HG02870 (cell line): ENCODE data around the gene CXorf51A.
"Not testable (repeated sequence)": the region's sequence is repeated elsewhere in the genome, so short reads cannot be mapped to it uniquely, and the experiment has no call there.

Experiments
- ATAC-seq: cut with Tn5 transposase; IDR thresholded peaks from one replicate; pipeline ENCODE4 v1.9.1; 2021; ENCODE audit warnings: mild to moderate bottlenecking, moderate library complexity; ENCODE audit not compliant: unreplicated experiment

Gene CXorf51A

DNA sequence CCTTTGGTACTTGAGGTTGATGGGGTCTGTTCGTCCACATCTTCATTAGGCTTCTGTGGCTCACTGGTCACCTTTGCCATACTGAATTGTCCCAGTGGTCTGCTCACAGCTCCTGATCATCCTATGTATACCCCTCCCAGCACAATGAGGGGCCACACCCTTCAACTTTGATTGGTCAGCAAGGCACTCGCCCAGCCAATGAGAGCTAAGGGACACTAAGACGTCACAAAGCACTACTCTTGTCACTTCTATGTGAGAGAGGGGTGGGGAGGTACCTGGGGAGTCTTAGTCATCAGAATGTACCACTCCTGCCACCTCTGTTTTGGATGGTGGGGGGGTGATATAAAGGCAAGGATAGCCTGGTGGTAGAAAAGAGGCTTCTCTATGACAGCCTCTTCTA is at the start of gene CXorf51A:
Gene CXorf51A (minus strand): TSS at position 101 of the 400 bp plus-strand sequence. CDS start 21 bp downstream, at position 80.
- ATAC-seq, result not testable (repeated sequence)

GRCh38 chrX:146863566-146863965 is 49.0 kb upstream of the CXorf51A start:
- no peak for ATAC-seq

DNA sequence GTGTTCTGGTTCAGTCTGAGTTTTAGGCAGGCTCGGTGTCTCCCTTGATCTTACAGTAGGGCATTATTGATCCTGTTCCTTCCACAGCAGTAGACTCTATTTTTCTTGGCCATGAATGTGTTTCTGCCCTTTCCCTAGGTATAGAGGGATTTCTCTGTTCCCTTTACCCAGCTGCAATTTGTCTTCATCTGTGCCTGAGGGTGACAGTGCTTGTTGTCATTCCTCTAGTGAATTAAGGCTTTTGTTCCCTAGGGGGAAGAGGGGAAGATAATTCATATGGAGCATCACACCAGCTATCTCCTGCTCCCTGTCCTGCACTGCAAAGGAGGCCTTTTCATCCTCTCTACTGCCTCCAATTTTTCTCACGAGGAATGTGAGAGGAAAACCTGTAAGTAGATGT is 39.7 kb upstream of the CXorf51A start:
- no peak for ATAC-seq

DNA sequence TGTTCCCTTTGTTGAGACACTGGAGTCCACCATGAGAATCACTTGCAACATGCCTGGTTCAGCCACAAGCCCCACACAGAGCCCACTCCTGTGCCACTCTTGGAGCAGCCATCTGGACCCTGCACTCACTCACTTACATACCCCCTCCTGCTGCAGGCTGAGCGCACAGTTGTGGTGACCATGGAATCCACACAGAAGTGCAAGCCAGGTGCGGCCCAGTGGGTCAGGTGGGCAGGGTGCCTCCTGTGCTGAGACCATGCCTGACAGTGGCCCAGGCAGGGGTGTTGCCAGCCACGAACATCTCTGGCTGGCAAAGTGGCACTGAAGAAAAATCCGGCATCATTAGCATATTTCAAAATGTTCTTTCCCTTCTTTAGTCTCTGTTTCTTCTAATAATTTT is 17.4 kb upstream of the CXorf51A start:
- ATAC-seq, result no peak

DNA sequence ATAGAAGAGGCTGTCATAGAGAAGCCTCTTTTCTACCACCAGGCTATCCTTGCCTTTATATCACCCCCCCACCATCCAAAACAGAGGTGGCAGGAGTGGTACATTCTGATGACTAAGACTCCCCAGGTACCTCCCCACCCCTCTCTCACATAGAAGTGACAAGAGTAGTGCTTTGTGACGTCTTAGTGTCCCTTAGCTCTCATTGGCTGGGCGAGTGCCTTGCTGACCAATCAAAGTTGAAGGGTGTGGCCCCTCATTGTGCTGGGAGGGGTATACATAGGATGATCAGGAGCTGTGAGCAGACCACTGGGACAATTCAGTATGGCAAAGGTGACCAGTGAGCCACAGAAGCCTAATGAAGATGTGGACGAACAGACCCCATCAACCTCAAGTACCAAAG is 5.1 kb downstream of the CXorf51A start, which contains the start of gene CXorf51B:
Gene CXorf51B (plus strand): TSS at position 301 of the 400 bp plus-strand sequence. CDS start 21 bp downstream, at position 322.
- not testable (repeated sequence) for ATAC-seq
